ENCODE data around the gene KCNF1. TPM values are rescaled to one million over a fixed set of nuclear protein-coding genes. Genes with fewer than 3 reads are reported as not detected.

Gene KCNF1
- total RNA-seq, 1 donor from 2014 or later: 0.30 TPM

DNA sequence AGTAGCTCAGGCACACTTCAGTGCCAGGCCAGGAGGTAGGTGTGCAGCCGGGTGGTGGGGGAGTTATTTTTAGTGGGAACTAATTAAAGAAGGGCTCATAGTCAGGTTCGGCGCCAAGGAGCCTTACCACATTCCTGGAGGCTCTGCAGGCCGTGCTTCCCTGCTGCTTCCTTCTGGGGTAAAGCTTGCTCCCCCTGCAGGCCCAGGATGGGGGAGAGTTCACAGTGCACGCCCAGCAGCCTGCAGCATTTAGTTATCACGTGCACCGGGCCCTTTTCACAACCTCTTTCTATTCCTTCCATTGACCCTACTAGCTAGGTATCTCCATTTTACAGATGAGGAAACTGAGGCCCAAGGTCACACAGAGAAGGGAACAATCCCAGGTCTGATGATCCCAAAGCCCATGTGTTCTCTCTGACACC is 2.5 kb downstream of the KCNF1 start:
- TF ChIP-seq, protein P1, sequence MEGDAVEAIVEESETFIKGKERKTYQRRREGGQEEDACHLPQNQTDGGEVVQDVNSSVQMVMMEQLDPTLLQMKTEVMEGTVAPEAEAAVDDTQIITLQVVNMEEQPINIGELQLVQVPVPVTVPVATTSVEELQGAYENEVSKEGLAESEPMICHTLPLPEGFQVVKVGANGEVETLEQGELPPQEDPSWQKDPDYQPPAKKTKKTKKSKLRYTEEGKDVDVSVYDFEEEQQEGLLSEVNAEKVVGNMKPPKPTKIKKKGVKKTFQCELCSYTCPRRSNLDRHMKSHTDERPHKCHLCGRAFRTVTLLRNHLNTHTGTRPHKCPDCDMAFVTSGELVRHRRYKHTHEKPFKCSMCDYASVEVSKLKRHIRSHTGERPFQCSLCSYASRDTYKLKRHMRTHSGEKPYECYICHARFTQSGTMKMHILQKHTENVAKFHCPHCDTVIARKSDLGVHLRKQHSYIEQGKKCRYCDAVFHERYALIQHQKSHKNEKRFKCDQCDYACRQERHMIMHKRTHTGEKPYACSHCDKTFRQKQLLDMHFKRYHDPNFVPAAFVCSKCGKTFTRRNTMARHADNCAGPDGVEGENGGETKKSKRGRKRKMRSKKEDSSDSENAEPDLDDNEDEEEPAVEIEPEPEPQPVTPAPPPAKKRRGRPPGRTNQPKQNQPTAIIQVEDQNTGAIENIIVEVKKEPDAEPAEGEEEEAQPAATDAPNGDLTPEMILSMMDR (IDR thresholded peaks at IDR 0.05; ENCODE audit: borderline replicate concordance): peak; percentile 32
- no peak overlapping the region for H3K27ac ChIP-seq (replicated peaks)
- H3K9me3 ChIP-seq (replicated peaks): no peaks in the 10 kb centered on the region
- no peak overlapping the region for H3K4me3 ChIP-seq
- H3K27me3 ChIP-seq (ENCODE audit: low read depth): peaks cover 53% of the 10 kb centered on the region
- no peaks in the 10 kb centered on the region for H3K36me3 ChIP-seq
- peaks cover 18% of the 10 kb centered on the region for H3K4me1 ChIP-seq
- DNase-seq: no peak
- intact Hi-C loops (cut with micrococcal nuclease): no loop called here

DNA sequence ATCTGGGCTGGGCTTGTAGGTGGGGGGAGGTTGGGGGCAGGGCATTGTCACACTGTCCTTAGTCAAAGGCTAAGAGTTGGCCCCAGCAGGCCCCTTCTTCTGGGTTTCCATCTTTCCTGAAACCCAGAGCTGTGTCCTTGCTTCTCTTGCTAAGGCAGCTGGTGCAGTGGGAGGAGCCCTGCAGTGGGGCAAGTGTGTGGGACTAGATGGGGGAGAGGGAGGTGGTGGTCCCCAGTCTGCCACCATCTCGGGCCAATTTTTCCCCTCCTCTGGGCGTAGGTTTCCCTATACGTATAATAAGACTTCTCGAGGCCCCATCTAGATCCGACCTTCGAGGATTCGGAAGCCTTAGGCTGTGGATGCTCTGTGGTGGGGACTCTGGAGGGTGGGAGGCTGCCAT is 3.5 kb downstream of the KCNF1 start:
- H3K4me1 ChIP-seq: peaks cover 19% of the 10 kb centered on the region
- intact Hi-C loops (cut with micrococcal nuclease): no loop called here
- H3K36me3 ChIP-seq: no peaks in the 10 kb centered on the region
- DNase-seq: no peak
- H3K9me3 ChIP-seq (replicated peaks): no peaks in the 10 kb centered on the region
- TF ChIP-seq, protein P1 (IDR thresholded peaks at IDR 0.05; ENCODE audit: borderline replicate concordance): no peak
- H3K27ac ChIP-seq (replicated peaks): no peak overlapping the region
- H3K27me3 ChIP-seq (ENCODE audit: low read depth): peaks cover 51% of the 10 kb centered on the region
- H3K4me3 ChIP-seq: no peak overlapping the region

DNA sequence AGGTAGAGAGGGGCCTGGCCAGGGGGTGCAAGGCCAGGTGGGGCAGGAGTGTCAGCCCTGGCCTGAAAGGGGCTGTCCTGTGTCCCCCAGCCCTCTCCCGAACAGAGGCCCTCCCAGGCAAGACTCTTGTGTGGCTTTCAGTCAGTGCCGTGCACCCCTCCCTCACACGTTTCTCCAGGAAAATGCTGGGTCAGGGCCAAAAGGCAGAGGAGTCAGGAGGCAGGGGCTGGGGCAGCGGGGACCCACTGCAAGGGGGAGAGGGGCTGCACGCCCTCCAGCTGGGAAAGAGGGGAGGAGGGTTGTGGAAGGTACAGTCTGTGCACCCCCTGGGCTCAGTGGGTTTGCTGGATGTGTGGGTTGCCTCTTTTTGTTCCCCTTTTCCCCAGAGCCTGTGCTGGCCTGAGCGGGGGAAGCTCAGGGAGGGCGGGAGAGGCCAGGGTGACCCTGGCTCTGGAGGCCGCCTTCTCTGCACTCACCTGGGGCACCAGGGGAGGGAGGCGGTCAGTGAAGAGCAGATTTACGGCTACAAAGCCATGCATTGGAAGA is 4.1 kb downstream of the KCNF1 start:
- DNase-seq: no peak
- Histone ChIP-seq H3K36me3 (no peaks in the 10 kb centered on the region), H3K27ac (replicated peaks) (no peak overlapping the region), H3K4me1 (peaks cover 19% of the 10 kb centered on the region), H3K27me3 (ENCODE audit: low read depth) (peaks cover 45% of the 10 kb centered on the region), H3K4me3 (no peak overlapping the region), H3K9me3 (replicated peaks) (no peaks in the 10 kb centered on the region)
- TF ChIP-seq, protein P1 (IDR thresholded peaks at IDR 0.05; ENCODE audit: borderline replicate concordance): no peak
- intact Hi-C loops (cut with micrococcal nuclease): no loop called here

DNA sequence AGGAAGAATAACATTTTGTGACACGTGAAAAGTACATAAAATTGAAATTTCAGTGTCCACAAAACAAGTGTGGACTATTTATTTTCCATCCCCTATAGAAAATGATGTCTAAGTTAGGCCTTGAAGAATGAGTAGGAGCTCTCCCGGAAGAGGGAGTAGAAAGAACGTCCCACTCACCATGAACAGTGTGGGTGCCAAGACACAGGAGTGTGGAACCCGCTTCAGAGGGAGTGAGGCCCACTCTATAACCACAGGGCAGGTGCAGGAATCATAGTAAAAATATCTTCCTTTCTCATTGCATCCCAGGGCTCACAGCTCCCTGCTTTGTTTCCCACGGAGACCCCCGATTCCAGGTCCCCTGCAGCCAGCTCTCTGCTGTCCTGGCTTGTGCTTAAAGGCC is 5.2 kb downstream of the KCNF1 start:
- TF ChIP-seq, protein P1 (IDR thresholded peaks at IDR 0.05; ENCODE audit: borderline replicate concordance): no peak
- no peaks in the 10 kb centered on the region for H3K9me3 ChIP-seq (replicated peaks)
- intact Hi-C loops (cut with micrococcal nuclease): no loop called here
- H3K27ac ChIP-seq (replicated peaks): no peak overlapping the region
- peaks cover 33% of the 10 kb centered on the region for H3K27me3 ChIP-seq (ENCODE audit: low read depth)
- no peak for DNase-seq
- no peak overlapping the region for H3K4me3 ChIP-seq
- H3K36me3 ChIP-seq: no peaks in the 10 kb centered on the region
- peaks cover 13% of the 10 kb centered on the region for H3K4me1 ChIP-seq

DNA sequence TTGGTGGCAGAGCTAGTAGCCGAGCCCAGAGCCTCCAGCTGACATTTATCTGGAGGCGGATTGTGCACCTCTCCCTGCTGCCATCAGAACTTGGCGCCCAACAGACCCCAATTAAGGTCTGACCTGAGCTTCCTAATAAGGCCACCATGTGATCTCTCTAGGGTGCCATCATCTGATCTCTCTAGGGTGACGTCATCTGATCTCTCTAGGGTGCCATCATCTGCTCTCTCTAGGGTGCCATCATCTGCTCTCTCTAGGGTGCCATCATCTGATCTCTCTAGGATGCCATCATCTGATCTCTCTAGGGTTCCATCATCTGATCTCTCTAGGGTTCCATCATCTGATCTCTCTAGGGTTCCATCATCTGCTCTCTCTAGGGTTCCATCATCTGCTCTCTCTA is 6.2 kb downstream of the KCNF1 start:
- H3K27me3 ChIP-seq (ENCODE audit: low read depth): peaks cover 34% of the 10 kb centered on the region
- TF ChIP-seq, protein P1 (IDR thresholded peaks at IDR 0.05; ENCODE audit: borderline replicate concordance): no peak
- peaks cover 13% of the 10 kb centered on the region for H3K4me1 ChIP-seq
- no peak overlapping the region for H3K27ac ChIP-seq (replicated peaks)
- no peaks in the 10 kb centered on the region for H3K36me3 ChIP-seq
- DNase-seq: no peak
- intact Hi-C loops (cut with micrococcal nuclease): no loop called here
- no peak overlapping the region for H3K4me3 ChIP-seq
- no peaks in the 10 kb centered on the region for H3K9me3 ChIP-seq (replicated peaks)
